Liver (tissue), 3 donors: ENCODE data around the gene ARL3.

Experiments
- CTCF ChIP-seq: fragments of 150-350 bp; IDR thresholded peaks from 2 replicates; pipeline ENCODE4 v1.5.1; 2017; ENCODE audit warnings: improper control_type of control experiment, low read depth, low read length; ENCODE audit not compliant: missing input control
- EGR1 ChIP-seq, 2 donors: IDR thresholded peaks; 2 replicates each; pipeline ENCODE4 v1.6.1; 2016 to 2018; ENCODE audit warnings: antibody characterized with exemption in 2 of 2, low read depth in 2 of 2
- FOXA1 ChIP-seq: IDR thresholded peaks from 2 replicates; pipeline ENCODE4 v1.6.1; 2016; ENCODE audit warnings: antibody characterized with exemption
- MAX ChIP-seq: IDR thresholded peaks from 2 replicates; pipeline ENCODE4 v1.6.1; 2016; ENCODE audit warnings: antibody characterized with exemption
- NR2F2 ChIP-seq: IDR thresholded peaks from 2 replicates; pipeline ENCODE4 v1.6.1; 2016; ENCODE audit warnings: antibody characterized with exemption
- YY1 ChIP-seq: IDR thresholded peaks from 2 replicates; pipeline ENCODE4 v1.6.1; 2016; ENCODE audit warnings: antibody characterized with exemption, mild to moderate bottlenecking
- TF ChIP-seq, protein P1 (sequence below): IDR thresholded peaks from 2 replicates; pipeline ENCODE4 v1.6.1; 2016; ENCODE audit warnings: antibody characterized with exemption, mild to moderate bottlenecking
- donor health status: healthy.
- donor health status: healthy.

DNA sequence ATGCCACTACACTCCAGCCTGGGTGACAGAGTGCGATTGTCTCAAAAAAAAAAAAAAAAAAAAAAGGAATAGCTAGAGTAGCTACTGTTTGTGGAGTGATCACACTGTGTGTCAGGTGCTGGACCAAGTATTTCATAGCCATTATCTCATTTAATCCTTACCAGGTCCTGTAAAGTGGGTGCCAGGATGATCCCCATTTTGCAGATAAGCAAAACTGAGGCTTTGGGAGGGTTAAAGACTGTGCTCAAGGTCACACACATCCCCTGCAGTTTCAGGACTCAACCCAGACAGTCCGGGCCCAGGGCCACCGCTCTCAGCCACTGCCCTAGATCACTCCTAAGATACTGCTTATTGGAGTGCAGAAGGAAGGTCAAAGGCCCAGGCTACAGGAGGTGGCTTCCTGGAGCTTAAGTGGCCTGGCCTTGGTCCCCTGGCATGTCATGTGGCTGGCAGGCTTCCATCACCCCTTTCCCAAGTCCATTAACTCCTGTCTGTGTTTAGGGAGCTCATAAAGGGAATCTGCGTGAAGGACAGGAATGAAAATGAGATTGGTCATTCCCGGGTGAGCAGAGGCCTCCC, 17.1 kb upstream of the ARL3 start:
- TF ChIP-seq CTCF = no peak
- no peak for TF ChIP-seq FOXA1
- no peak for TF ChIP-seq MAX
- peak; percentile 15 for TF ChIP-seq NR2F2
- TF ChIP-seq, protein P1, sequence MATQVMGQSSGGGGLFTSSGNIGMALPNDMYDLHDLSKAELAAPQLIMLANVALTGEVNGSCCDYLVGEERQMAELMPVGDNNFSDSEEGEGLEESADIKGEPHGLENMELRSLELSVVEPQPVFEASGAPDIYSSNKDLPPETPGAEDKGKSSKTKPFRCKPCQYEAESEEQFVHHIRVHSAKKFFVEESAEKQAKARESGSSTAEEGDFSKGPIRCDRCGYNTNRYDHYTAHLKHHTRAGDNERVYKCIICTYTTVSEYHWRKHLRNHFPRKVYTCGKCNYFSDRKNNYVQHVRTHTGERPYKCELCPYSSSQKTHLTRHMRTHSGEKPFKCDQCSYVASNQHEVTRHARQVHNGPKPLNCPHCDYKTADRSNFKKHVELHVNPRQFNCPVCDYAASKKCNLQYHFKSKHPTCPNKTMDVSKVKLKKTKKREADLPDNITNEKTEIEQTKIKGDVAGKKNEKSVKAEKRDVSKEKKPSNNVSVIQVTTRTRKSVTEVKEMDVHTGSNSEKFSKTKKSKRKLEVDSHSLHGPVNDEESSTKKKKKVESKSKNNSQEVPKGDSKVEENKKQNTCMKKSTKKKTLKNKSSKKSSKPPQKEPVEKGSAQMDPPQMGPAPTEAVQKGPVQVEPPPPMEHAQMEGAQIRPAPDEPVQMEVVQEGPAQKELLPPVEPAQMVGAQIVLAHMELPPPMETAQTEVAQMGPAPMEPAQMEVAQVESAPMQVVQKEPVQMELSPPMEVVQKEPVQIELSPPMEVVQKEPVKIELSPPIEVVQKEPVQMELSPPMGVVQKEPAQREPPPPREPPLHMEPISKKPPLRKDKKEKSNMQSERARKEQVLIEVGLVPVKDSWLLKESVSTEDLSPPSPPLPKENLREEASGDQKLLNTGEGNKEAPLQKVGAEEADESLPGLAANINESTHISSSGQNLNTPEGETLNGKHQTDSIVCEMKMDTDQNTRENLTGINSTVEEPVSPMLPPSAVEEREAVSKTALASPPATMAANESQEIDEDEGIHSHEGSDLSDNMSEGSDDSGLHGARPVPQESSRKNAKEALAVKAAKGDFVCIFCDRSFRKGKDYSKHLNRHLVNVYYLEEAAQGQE = no peak
- no peak for TF ChIP-seq EGR1 (IDR thresholded peaks at IDR 0.05; ENCODE audit: low read depth in 2 of 2)
- TF ChIP-seq YY1 = no peak
